ENCODE results near the gene MSI1. TPM values are rescaled to one million over a fixed set of nuclear protein-coding genes. Genes with fewer than 3 reads are reported as not detected.

MSI1 gene
- 1 to 10 TPM in 1 of 4 donors, under 1 TPM in 3; 0.16 to 9.2 (median 0.70) TPM for total RNA-seq

GRCh38 chr12:120368789-120369602 lies at the start of gene MSI1:
Gene MSI1, minus strand, starts transcription at chr12:120369164. Its CDS starts 73 bp downstream, at chr12:120369091.
- ATAC-seq, result no peak
- no CpG with 5 or more reads among the region's 119 CpGs for WGBS, 2 donors (ENCODE audit: low coverage in 1 of 2)
- Histone ChIP-seq H3K4me3 (peak within 1 kb of the TSS; percentile 0 to 56), H3K36me3 (no peaks in the 10 kb centered on the region), H3K27ac (no peak within 1 kb of the TSS), H3K9me3 (no peaks in the 10 kb centered on the region), H3K4me1 (peaks cover 0 to 22% (median 13%) of the 10 kb centered on the region in 3 donors), H3K27me3 (peaks cover 66% of the 10 kb centered on the region)
- no peak for TF ChIP-seq CTCF (IDR thresholded peaks at IDR 0.05)
- TF ChIP-seq POLR2AphosphoS5 (IDR thresholded peaks at IDR 0.05), result no peak
- TF ChIP-seq POLR2A (IDR thresholded peaks at IDR 0.05), result no peak
- TF ChIP-seq EP300 (IDR thresholded peaks at IDR 0.05), result no peak

- TF ChIP-seq POLR2AphosphoS5 (IDR thresholded peaks at IDR 0.05) (no peak), POLR2A (IDR thresholded peaks at IDR 0.05) (no peak), EP300 (IDR thresholded peaks at IDR 0.05) (no peak), CTCF (IDR thresholded peaks at IDR 0.05) (no peak)
- no peak for ATAC-seq
- Histone ChIP-seq H3K27ac (no peak overlapping the region), H3K9me3 (no peaks in the 10 kb centered on the region), H3K27me3 (peaks cover 26% of the 10 kb centered on the region), H3K4me1 (no peaks in the 10 kb centered on the region), H3K4me3 (no peak overlapping the region), H3K36me3 (no peaks in the 10 kb centered on the region)
- WGBS, 2 donors (ENCODE audit: low coverage in 1 of 2), result 72 to 94% methylated on average over 2 to 3 of the region's 4 CpGs
These were observed 49.1 kb upstream of the MSI1 start for GRCh38 chr12:120417917-120418580.

- Histone ChIP-seq H3K4me3 (no peak overlapping the region), H3K27me3 (peaks cover 26% of the 10 kb centered on the region), H3K4me1 (no peaks in the 10 kb centered on the region), H3K36me3 (no peaks in the 10 kb centered on the region), H3K9me3 (no peaks in the 10 kb centered on the region), H3K27ac (no peak overlapping the region)
- TF ChIP-seq EP300 (IDR thresholded peaks at IDR 0.05) (no peak), POLR2A (IDR thresholded peaks at IDR 0.05) (no peak), CTCF (IDR thresholded peaks at IDR 0.05) (no peak), POLR2AphosphoS5 (IDR thresholded peaks at IDR 0.05) (no peak)
- no peak for ATAC-seq
- 77 to 80% methylated on average over 5 to 7 of the region's 7 CpGs for WGBS, 2 donors (ENCODE audit: low coverage in 1 of 2)
These were observed 47.7 kb upstream of the MSI1 start for GRCh38 chr12:120416490-120417216.

GRCh38 chr12:120413901-120414695 lies 45.1 kb upstream of the MSI1 start:
- 37 to 100% methylated on average over 1 to 7 of the region's 13 CpGs for WGBS, 2 donors (ENCODE audit: low coverage in 1 of 2)
- Histone ChIP-seq H3K27ac (no peak overlapping the region), H3K4me3 (no peak overlapping the region), H3K4me1 (no peaks in the 10 kb centered on the region), H3K36me3 (no peaks in the 10 kb centered on the region), H3K27me3 (peaks cover 15% of the 10 kb centered on the region), H3K9me3 (no peaks in the 10 kb centered on the region)
- no peak for ATAC-seq
- TF ChIP-seq POLR2AphosphoS5 (IDR thresholded peaks at IDR 0.05) (no peak), EP300 (IDR thresholded peaks at IDR 0.05) (no peak)
